ENCODE results near the gene CACNA1I. TPM values are rescaled to one million over a fixed set of nuclear protein-coding genes. Genes with fewer than 3 reads are reported as not detected.

CACNA1I gene
- total RNA-seq, 1 donor from 2014 or later, result 0.32 TPM

- intact Hi-C loops (cut with DNase I), result no loop called here
These were observed 154.9 kb downstream of the CACNA1I start for GRCh38 chr22:39725351-39726035.

GRCh38 chr22:39727541-39727940, 157.0 kb downstream of the CACNA1I start:
- intact Hi-C loops (cut with DNase I), result no loop called here
- peaks cover 16% of the 10 kb centered on the region for H3K27me3 ChIP-seq
- no peak overlapping the region for H3K27ac ChIP-seq
- no peaks in the 10 kb centered on the region for H3K4me1 ChIP-seq
- no peaks in the 10 kb centered on the region for H3K9me3 ChIP-seq
- no peaks in the 10 kb centered on the region for H3K36me3 ChIP-seq
- TF ChIP-seq, protein P1, sequence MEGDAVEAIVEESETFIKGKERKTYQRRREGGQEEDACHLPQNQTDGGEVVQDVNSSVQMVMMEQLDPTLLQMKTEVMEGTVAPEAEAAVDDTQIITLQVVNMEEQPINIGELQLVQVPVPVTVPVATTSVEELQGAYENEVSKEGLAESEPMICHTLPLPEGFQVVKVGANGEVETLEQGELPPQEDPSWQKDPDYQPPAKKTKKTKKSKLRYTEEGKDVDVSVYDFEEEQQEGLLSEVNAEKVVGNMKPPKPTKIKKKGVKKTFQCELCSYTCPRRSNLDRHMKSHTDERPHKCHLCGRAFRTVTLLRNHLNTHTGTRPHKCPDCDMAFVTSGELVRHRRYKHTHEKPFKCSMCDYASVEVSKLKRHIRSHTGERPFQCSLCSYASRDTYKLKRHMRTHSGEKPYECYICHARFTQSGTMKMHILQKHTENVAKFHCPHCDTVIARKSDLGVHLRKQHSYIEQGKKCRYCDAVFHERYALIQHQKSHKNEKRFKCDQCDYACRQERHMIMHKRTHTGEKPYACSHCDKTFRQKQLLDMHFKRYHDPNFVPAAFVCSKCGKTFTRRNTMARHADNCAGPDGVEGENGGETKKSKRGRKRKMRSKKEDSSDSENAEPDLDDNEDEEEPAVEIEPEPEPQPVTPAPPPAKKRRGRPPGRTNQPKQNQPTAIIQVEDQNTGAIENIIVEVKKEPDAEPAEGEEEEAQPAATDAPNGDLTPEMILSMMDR (IDR thresholded peaks at IDR 0.05), result no peak
- DNase-seq (peak; percentile 28), ATAC-seq (no peak)
- H3K4me3 ChIP-seq, result no peak overlapping the region

More at GRCh38 chr22:39725351-39726035, 154.9 kb downstream of the CACNA1I start:
- Histone ChIP-seq H3K36me3 (no peaks in the 10 kb centered on the region), H3K4me1 (no peaks in the 10 kb centered on the region), H3K4me3 (no peak overlapping the region), H3K27me3 (peaks cover 11% of the 10 kb centered on the region), H3K27ac (no peak overlapping the region), H3K9me3 (no peaks in the 10 kb centered on the region)
- no peak for ATAC-seq
- TF ChIP-seq, protein P1 (IDR thresholded peaks at IDR 0.05), result no peak
- DNase-seq, result peak; percentile 61

DNA sequence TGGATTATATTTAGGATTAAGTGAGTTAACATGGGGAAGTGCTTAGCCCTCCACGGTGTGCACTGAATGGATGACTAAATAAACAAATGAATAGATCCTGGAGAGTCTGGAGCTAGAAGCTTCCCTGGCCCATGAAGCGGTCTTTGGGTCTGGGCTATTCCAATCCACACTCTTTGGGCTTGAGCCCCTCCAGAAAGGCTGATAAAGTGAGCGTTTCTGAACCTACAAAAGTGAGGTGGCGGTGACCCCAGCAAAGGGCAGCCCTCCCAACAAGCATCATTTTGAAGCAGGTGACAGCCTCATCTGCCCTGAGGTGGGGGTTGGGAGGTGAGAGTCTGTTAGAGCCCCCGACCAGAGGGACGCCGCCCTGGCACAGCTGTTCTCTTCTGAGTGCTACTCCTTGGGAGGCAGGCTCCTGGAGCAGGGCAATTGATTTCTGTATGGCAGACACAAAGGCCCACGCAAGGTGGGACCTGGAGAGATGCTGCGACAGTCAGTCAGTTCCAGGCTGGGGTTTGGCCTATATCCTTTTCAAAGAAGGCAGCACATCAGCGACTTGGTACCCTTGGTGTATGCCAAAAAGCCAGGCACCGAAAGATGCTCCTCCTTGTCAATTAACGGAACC, 157.8 kb downstream of the CACNA1I start:
- peaks cover 25% of the 10 kb centered on the region for H3K27me3 ChIP-seq
- no peaks in the 10 kb centered on the region for H3K4me1 ChIP-seq
- TF ChIP-seq, protein P1 (IDR thresholded peaks at IDR 0.05), result no peak
- no peak overlapping the region for H3K4me3 ChIP-seq
- intact Hi-C loops (cut with DNase I), result no loop called here
- no peak overlapping the region for H3K27ac ChIP-seq
- no peaks in the 10 kb centered on the region for H3K9me3 ChIP-seq
- H3K36me3 ChIP-seq, result no peaks in the 10 kb centered on the region
- ATAC-seq (no peak), DNase-seq (peak; percentile 35)

DNA sequence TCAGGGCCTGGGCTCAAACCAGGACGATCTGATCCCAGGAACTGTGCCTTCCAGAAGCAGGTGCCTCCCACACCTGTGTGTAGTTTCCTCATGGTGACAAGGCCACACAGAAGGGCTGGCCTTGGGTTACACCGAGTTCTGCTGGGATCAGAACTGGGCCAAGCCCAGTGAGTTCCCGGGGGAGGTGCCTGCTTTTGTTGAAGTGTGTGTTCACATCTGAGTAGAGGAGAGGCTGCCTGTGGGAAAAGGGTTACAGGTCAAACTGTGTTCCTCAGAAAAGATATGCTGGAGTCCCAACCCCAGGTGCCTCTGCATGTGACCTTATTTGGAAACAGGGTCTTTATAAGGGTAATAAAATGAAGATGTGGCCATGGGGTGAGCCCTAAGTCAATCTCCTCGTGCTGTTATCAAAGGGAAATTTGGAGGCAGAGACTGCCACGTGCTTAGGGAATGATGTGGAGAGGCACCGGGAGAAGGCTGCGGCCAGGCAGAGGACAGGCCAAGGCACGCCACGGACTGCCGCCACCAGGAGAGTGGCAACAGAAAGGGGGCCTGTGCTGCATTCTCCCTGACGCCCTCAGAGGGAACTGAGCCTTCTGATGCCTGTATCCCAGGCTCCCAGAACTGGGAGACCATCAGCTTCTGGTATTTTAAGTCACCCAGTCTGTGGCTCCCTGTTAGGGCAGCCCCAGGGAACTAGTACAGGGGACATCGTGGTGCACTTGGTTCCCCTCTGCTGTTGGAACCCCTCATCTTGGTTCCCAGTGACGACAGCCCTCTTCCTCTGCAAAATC, 158.8 kb downstream of the CACNA1I start:
- intact Hi-C loops (cut with DNase I), result no loop called here
- peaks cover 28% of the 10 kb centered on the region for H3K27me3 ChIP-seq
- peak; percentile 36 for DNase-seq

GRCh38 chr22:39731481-39731880, 160.9 kb downstream of the CACNA1I start:
- no peaks in the 10 kb centered on the region for H3K4me1 ChIP-seq
- no peaks in the 10 kb centered on the region for H3K9me3 ChIP-seq
- H3K27ac ChIP-seq, result no peak overlapping the region
- peaks cover 31% of the 10 kb centered on the region for H3K27me3 ChIP-seq
- no peaks in the 10 kb centered on the region for H3K36me3 ChIP-seq
- DNase-seq (peak; percentile 40), ATAC-seq (no peak)
- TF ChIP-seq, protein P1 (IDR thresholded peaks at IDR 0.05), result no peak
- H3K4me3 ChIP-seq, result no peak overlapping the region
- intact Hi-C loops (cut with DNase I), result no loop called here

More for the DNA sequence above, 158.8 kb downstream of the CACNA1I start:
- TF ChIP-seq, protein P1 (IDR thresholded peaks at IDR 0.05), result no peak
- Histone ChIP-seq H3K36me3 (no peaks in the 10 kb centered on the region), H3K4me1 (no peaks in the 10 kb centered on the region), H3K27ac (no peak overlapping the region), H3K9me3 (no peaks in the 10 kb centered on the region), H3K4me3 (no peak overlapping the region)
- no peak for ATAC-seq
